ENCODE measurements around the gene TRAT1.
A peak's percentile ranks its signal among the peaks of the same experiment; 100 is the strongest.
"Not testable (repeated sequence)": the region's sequence is repeated elsewhere in the genome, so short reads cannot be mapped to it uniquely, and the experiment has no call there.

TRAT1 gene, protein sequence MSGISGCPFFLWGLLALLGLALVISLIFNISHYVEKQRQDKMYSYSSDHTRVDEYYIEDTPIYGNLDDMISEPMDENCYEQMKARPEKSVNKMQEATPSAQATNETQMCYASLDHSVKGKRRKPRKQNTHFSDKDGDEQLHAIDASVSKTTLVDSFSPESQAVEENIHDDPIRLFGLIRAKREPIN

GRCh38 chr3:108822123-108822897, at the start of gene TRAT1:
TRAT1 (plus strand) TSS chr3:108822786; CDS start chr3:108822928, 142 bp downstream.
- DNase-seq: peak; percentile 3

GRCh38 chr3:108775649-108776048, 46.9 kb upstream of the TRAT1 start:
- DNase-seq: no peak

DNA sequence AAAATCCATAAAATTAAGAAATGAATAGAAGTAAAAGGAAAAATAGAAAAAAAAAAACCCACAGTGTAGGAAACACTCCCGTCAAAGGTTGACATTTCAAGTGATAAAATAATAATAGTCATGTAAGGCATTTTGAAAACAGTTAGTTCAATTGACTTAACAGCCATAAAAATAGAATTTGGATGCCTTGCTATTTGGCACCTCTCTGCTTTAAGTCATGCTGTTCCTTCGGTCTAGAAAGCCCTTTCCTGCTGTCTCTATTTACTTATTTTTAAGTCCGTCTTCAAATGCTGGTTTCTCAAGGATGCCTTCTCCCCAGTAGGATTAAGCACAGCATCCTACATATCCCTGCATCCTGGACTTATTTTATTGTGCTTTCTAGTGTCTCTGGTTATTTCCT, 43.1 kb upstream of the TRAT1 start:
- DNase-seq: no peak

GRCh38 chr3:108780235-108780634, 42.4 kb upstream of the TRAT1 start:
- no peak for DNase-seq

DNA sequence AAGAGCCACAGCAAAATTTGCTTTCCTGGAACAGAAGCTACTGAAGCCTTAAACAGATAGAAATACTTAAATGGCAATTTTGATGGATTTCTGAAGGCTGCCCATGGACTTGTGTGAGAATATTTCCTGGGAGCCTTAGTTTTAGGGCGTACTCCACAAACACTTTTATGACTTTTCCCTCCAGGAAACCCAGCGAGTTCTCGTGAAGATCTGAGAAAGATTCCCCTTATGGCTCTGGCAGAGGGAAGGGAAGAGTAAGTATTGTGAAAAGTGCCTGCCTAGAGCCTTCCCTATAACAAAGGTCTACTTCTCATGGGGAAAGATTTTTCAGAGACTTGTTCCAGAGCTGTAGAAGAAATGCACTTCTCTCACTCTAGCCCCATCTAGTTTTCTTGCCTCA, 31.1 kb upstream of the TRAT1 start:
- no peak for DNase-seq

GRCh38 chr3:108804437-108804836, 18.1 kb upstream of the TRAT1 start:
- no peak for DNase-seq

DNA sequence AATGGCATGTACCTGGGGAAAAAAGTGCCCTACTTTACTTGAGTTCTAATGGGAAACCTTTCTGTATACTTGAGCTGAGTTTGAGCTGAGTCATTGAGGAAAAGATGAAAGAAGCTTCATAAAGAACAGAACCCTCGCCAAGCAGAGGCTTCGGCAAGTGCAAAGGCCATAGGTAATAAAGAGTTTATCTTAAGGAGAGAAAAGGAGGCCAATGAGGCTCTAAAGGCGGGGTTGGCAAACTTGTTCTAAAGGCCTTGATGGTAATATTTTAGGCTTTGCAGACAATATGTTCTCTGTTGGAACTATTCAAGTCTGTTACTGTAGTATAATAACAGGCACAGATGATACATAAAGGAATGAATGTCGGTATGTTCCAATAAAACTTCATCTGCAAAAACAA, 17.6 kb upstream of the TRAT1 start:
- no peak for DNase-seq

- peak; percentile 43 for DNase-seq
These were observed 16.3 kb upstream of the TRAT1 start for GRCh38 chr3:108806316-108806715.

- peak; percentile 59 for DNase-seq
These were observed 4.2 kb upstream of the TRAT1 start for GRCh38 chr3:108818404-108818803.

- DNase-seq: no peak
These were observed 2.0 kb upstream of the TRAT1 start for GRCh38 chr3:108820586-108820985.

DNA sequence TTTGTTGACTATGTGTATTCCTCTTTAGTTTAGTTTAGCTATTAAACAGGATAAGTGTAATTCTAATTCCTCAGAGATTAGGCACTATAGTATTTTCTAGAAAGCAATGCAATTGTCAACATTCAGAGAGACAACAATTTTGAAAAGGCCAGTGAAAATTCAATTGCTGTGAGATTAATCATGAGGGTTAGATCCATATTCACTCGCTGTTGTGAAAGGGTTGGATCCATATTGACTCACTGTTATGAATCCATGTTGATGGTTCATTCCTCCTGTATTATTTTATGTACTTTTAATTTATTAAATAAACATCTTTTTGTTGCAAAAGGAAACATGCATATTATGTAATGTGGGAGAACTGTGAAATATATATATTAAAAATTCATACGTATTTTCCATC, 641 bp downstream of the TRAT1 start:
- no peak for DNase-seq

DNA sequence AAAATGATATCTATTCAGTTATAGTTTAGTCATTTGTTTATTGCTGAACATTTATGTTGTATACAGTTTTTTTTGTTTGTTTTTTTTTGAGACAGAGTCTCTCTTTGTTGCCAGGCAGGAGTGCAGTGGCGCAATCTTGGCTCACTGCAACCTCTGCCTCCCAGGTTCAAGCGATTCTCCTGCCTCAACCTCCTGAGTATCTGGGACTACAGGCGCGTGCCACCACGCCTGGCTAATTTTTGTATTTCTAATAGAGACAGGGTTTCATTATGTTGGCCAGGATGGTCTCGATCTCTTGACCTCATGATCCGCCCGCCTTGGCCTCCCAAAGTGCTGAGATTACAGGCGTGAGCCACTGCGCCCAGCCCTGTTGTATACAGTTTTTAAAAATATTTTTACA, 1.2 kb downstream of the TRAT1 start:
- DNase-seq: not testable (repeated sequence)

DNA sequence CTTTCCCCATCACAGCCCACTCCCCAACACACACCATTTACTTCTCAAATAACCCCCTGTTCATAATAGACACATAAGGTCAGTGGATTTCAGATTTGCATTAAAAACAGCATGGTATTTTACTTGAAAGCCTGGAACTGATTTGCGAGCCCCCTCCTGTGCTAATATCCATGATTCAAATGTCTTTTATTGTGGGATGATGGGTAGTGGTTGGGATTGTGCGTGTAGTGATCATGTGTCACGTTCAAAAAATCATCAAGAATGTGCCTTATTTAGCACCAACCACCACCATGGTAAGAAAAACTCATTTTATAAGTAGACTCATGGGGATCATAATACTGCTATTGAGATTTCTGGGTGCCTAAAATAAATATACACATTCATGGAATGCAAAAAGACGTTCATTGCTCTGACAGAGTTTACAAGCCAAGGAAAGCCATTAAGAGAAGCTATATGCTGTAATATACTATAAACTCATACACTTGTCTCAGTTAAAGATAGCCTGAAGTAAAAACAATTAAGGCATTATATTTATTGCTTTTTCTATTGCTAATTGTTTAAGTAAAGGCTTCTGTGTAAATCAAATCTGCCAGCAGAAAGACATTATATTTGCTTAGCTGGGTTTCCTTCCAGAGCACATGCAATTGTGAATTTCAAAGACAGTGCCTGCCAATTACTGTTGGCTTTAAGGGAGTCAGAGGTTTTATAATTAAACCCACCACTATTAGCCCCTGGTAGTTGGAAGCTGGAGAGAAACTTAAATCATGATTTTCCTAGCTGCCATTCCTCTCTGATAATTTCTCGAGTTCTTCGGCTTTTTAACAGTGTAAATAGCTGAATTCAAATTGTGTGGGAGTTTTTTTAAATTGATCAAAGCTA, 4.0 kb downstream of the TRAT1 start:
- DNase-seq: no peak

DNA sequence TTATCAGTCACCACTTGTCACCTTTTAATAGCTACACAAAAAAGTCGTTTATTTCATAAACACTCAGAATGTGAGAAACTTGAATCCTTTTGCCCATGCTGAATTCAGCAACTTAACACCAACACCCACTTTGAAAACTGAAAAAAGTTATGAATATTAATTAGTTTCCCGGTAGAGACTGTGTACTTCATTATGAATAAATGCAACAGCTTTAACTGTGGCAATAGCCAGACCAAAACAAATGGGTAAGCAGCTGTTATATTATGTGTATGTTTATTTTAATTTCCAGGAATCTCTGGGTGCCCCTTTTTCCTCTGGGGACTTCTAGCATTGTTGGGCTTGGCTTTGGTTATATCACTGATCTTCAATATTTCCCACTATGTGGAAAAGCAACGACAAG, 7.8 kb downstream of the TRAT1 start:
- no peak for DNase-seq

DNA sequence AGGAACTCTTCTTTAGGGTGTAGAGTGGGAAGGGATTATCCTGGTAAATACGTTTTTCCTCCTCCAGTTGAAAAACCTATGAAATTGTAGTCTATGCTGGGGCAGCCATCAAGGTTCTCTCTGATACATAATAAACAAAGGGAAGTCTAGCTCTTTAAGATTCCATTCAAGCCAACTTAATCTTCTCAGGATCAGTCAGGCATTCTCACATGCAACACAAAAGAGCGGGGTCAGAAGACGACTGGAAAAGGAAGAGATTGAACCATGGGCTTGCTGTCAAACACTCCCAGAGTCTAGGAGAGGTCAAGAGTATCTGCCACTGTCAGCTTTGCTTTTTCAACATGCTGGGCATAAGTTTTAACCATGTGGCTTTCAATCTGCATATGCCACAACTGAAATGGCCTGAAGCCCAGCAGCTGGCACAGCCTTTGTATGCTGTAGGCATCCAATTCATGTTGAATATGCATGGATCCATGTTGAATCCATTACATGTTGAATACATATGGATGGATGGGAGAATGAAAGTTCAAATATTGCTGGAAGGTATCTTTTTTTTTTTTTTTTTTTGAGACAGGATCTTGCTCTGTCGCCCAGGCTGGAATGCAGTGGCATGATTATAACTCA, 8.5 kb downstream of the TRAT1 start:
- DNase-seq: no peak

DNA sequence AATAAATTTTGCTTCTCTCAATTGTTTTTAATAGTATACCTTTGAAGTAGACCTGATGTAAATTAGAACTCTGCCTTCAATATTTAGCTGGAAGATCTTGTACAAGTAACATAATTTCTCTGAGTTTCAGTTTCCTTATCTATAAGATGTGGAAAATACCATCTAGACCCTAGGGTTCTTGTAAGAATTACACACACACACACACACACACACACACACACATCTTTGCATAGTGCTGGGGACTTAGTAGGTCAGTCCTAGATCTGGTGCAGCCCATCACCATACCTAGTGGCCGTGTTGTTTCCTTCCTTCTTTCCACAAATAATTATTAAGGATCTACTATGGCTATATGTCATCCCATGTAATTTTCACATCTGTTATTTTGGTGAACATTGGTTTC, 11.0 kb downstream of the TRAT1 start:
- no peak for DNase-seq

- no peak for DNase-seq
These were observed 12.0 kb downstream of the TRAT1 start for GRCh38 chr3:108834551-108834950.

GRCh38 chr3:108835101-108835500, 12.5 kb downstream of the TRAT1 start:
- no peak for DNase-seq

GRCh38 chr3:108838436-108838835, 15.8 kb downstream of the TRAT1 start:
- DNase-seq: no peak

GRCh38 chr3:108845709-108846293, 23.2 kb downstream of the TRAT1 start:
- DNase-seq: no peak

- no peak for DNase-seq
These were observed 24.6 kb downstream of the TRAT1 start for GRCh38 chr3:108847187-108847586.

- no peak for DNase-seq
These were observed 26.5 kb downstream of the TRAT1 start for GRCh38 chr3:108849075-108849474.

GRCh38 chr3:108861401-108861800, 38.8 kb downstream of the TRAT1 start:
- no peak for DNase-seq
